Ishikawa (cell line): ENCODE data around the gene SNORC.

Source experiments
- CEBPB ChIP-seq: IDR thresholded peaks from 2 replicates; pipeline ENCODE4 v1.6.1; 2012
- CREB1 ChIP-seq: IDR thresholded peaks from 2 replicates; pipeline ENCODE4 v1.6.1; 2012; ENCODE audit warnings: low read depth
- EGR1 ChIP-seq: IDR thresholded peaks from 2 replicates; pipeline ENCODE4 v1.6.1; 2012
- EP300 ChIP-seq: IDR thresholded peaks from 2 replicates; pipeline ENCODE4 v1.6.1; 2012; ENCODE audit warnings: borderline replicate concordance
- FOXM1 ChIP-seq: IDR thresholded peaks from 2 replicates; pipeline ENCODE4 v1.6.1; 2012; ENCODE audit warnings: low read depth, borderline replicate concordance
- MAX ChIP-seq: IDR thresholded peaks from 2 replicates; pipeline ENCODE4 v1.6.1; 2012
- NFIC ChIP-seq: IDR thresholded peaks from 2 replicates; pipeline ENCODE4 v1.6.1; 2012
- RAD21 ChIP-seq: IDR thresholded peaks from 2 replicates; pipeline ENCODE4 v1.6.1; 2012; ENCODE audit warnings: low read depth
- REST ChIP-seq: IDR thresholded peaks from 2 replicates; pipeline ENCODE4 v1.6.1; 2012; ENCODE audit warnings: low read depth, mild to moderate bottlenecking
- TAF1 ChIP-seq: IDR thresholded peaks from 2 replicates; pipeline ENCODE4 v1.6.1; 2012; ENCODE audit warnings: low read depth, mild to moderate bottlenecking
- TCF12 ChIP-seq: IDR thresholded peaks from 2 replicates; pipeline ENCODE4 v1.6.1; 2012; ENCODE audit warnings: low read depth
- TEAD4 ChIP-seq: IDR thresholded peaks from 2 replicates; pipeline ENCODE4 v1.6.1; 2012
- USF1 ChIP-seq: IDR thresholded peaks from 2 replicates; pipeline ENCODE4 v1.6.1; 2012
- YY1 ChIP-seq: IDR thresholded peaks from 2 replicates; pipeline ENCODE4 v1.6.1; 2012; ENCODE audit warnings: low read depth
- ZBTB7A ChIP-seq: IDR thresholded peaks from 2 replicates; pipeline ENCODE4 v1.6.1; 2012; ENCODE audit warnings: low read depth

Gene SNORC

GRCh38 chr2:232891621-232892071 lies 21.6 kb downstream of the SNORC start:
- TF ChIP-seq EGR1 (peak; percentile 36), FOXM1 (no peak)

GRCh38 chr2:232892221-232892620 lies 22.2 kb downstream of the SNORC start:
- TF ChIP-seq YY1 (no peak), EGR1 (no peak), RAD21 (no peak), CREB1 (no peak), TAF1 (no peak), FOXM1 (no peak), NFIC (no peak), EP300 (no peak), MAX (no peak), CEBPB (no peak), USF1 (no peak)

GRCh38 chr2:232892843-232893242 lies 22.8 kb downstream of the SNORC start:
- TF ChIP-seq EGR1 (no peak), REST (no peak), CREB1 (no peak), NFIC (no peak)

GRCh38 chr2:232893834-232894233 lies 23.8 kb downstream of the SNORC start:
- TF ChIP-seq REST: no peak
- no peak for TF ChIP-seq FOXM1
- TF ChIP-seq RAD21: no peak
- no peak for TF ChIP-seq EP300
- no peak for TF ChIP-seq TCF12
- TF ChIP-seq CREB1: no peak
- no peak for TF ChIP-seq MAX
- TF ChIP-seq TEAD4: no peak
- TF ChIP-seq CEBPB: no peak
- no peak for TF ChIP-seq ZBTB7A
- no peak for TF ChIP-seq USF1
- no peak for TF ChIP-seq EGR1
- no peak for TF ChIP-seq TAF1
- no peak for TF ChIP-seq YY1
- no peak for TF ChIP-seq NFIC

GRCh38 chr2:232894251-232894650 lies 24.2 kb downstream of the SNORC start:
- TF ChIP-seq EP300 (no peak), TAF1 (no peak), FOXM1 (no peak), CREB1 (no peak), USF1 (no peak), MAX (no peak), CEBPB (no peak), EGR1 (no peak), YY1 (no peak), TCF12 (no peak)

- TF ChIP-seq NFIC: no peak
- no peak for TF ChIP-seq FOXM1
- TF ChIP-seq EP300: no peak
- no peak for TF ChIP-seq MAX
- TF ChIP-seq ZBTB7A: no peak
- no peak for TF ChIP-seq YY1
- TF ChIP-seq RAD21: no peak
- no peak for TF ChIP-seq EGR1
- TF ChIP-seq TEAD4: no peak
- no peak for TF ChIP-seq CEBPB
- no peak for TF ChIP-seq CREB1
- no peak for TF ChIP-seq REST
- no peak for TF ChIP-seq TCF12
- TF ChIP-seq USF1: no peak
Measured at GRCh38 chr2:232894746-232895145, 24.7 kb downstream of the SNORC start.
